NCI-H748 treated with DMSO at 0.1 percent for 48 hours (cell line): Measurements from ENCODE around the gene AHRR.

Experiments used
- DNase-seq: peaks from one replicate; lab custom pipeline; 2025; lab: John Stamatoyannopoulos, UW

Gene AHRR

GRCh38 chr5:321726-322251, 275 bp downstream of the AHRR start:
- DNase-seq, result no peak

GRCh38 chr5:322281-322941, 897 bp downstream of the AHRR start:
- DNase-seq, result no peak

- no peak for DNase-seq
Observed at GRCh38 chr5:322942-323879, 1.7 kb downstream of the AHRR start.

- DNase-seq, result no peak
Observed at GRCh38 chr5:324736-325612, 3.5 kb downstream of the AHRR start.

- DNase-seq, result no peak
Observed at GRCh38 chr5:326109-326508, 4.6 kb downstream of the AHRR start.

- no peak for DNase-seq
Observed at GRCh38 chr5:329121-329735, 7.7 kb downstream of the AHRR start.

GRCh38 chr5:329768-330167, 8.3 kb downstream of the AHRR start:
- DNase-seq, result no peak

GRCh38 chr5:332843-333242, 11.3 kb downstream of the AHRR start:
- no peak for DNase-seq

GRCh38 chr5:333945-334344, 12.4 kb downstream of the AHRR start:
- no peak for DNase-seq

GRCh38 chr5:334903-335739, 13.6 kb downstream of the AHRR start:
- no peak for DNase-seq

- no peak for DNase-seq
Observed at GRCh38 chr5:335740-336038, 14.2 kb downstream of the AHRR start.

GRCh38 chr5:337563-338130, 16.1 kb downstream of the AHRR start:
- no peak for DNase-seq

- DNase-seq, result no peak
Observed at GRCh38 chr5:342501-343460, 21.3 kb downstream of the AHRR start.

- DNase-seq, result no peak
Observed at GRCh38 chr5:343461-344401, 22.2 kb downstream of the AHRR start.

GRCh38 chr5:344668-345067, 23.2 kb downstream of the AHRR start:
- DNase-seq, result no peak

GRCh38 chr5:345404-346195, 24.1 kb downstream of the AHRR start:
- DNase-seq, result no peak

GRCh38 chr5:346229-346935, 24.9 kb downstream of the AHRR start:
- DNase-seq, result no peak
